ENCODE measurements around the gene KLHL30.

Gene KLHL30, protein sequence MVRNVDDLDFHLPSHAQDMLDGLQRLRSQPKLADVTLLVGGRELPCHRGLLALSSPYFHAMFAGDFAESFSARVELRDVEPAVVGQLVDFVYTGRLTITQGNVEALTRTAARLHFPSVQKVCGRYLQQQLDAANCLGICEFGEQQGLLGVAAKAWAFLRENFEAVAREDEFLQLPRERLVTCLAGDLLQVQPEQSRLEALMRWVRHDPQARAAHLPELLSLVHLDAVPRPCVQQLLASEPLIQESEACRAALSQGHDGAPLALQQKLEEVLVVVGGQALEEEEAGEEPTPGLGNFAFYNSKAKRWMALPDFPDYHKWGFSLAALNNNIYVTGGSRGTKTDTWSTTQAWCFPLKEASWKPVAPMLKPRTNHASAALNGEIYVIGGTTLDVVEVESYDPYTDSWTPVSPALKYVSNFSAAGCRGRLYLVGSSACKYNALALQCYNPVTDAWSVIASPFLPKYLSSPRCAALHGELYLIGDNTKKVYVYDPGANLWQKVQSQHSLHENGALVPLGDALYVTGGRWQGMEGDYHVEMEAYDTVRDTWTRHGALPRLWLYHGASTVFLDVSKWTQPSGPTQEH

DNA sequence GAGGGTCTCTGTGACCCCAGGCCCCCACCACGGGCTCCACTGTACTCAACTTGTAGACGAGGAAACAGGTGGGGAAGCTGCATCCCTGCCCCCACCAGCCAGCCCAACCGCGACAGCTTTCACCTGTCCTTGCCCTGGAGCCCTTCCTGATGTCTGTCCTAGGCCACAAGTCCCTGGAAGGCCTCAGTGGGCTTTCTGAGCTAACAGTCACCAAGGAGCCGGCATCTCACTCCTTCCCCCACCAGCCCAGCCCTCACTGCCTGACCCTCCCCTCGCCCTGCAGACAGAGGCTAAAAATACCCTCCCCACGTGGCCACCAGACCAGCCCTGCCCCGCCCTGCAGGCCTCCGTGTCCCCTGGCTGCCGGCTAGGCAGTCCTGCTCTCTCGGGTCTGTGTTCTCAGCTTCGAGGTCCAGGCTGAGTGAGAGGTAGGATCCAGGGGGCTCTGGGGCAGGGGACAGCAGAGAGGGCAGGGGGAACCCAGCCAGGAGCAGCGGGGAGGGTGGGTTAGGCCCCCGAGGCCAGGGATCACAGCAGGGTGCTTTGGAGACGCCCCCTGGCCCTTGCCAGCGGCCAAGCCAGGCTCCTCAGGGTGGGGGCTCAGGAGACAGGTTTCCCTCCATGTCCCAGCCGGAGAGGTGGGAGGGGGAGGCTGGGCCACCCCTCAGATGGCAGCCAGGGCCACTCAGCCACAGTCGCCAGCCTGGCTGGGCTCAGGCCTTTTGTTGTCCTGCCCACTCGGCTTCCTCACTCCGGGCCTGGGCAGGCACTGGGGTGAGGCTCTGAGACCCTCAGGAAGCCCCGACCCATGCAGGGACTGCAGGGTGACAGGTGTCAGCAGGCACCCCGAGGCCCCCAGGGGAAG is at the start of gene KLHL30:
Gene KLHL30, plus strand, starts transcription at position 338 of the 865 bp plus-strand sequence. CDS start 2,087 bp downstream, outside the sequence.
- in situ Hi-C loops (cut with MboI; ENCODE audit: low sequenced_read_pairs) = no loop called here

DNA sequence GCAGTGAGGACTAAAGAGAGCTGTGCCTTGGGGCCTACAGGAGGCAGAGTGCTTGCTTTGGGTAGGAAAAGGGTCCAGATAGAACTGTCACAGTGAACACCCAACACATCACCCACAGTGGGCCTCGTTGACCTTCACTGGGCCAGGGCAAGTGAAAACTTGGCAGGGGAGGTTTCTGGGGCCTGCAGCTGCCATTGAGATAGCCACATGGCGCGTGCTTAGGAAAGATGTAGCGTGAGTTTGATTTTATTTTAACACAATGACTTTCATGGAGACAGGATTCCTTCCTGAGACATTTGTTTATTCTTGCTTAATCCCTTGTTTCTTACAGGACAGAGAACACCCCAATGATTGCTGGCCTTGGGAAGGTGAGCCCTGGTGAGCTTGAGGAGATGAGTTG is 47.6 kb upstream of the KLHL30 start:
- in situ Hi-C loops (cut with MboI; ENCODE audit: low sequenced_read_pairs) = no loop called here

DNA sequence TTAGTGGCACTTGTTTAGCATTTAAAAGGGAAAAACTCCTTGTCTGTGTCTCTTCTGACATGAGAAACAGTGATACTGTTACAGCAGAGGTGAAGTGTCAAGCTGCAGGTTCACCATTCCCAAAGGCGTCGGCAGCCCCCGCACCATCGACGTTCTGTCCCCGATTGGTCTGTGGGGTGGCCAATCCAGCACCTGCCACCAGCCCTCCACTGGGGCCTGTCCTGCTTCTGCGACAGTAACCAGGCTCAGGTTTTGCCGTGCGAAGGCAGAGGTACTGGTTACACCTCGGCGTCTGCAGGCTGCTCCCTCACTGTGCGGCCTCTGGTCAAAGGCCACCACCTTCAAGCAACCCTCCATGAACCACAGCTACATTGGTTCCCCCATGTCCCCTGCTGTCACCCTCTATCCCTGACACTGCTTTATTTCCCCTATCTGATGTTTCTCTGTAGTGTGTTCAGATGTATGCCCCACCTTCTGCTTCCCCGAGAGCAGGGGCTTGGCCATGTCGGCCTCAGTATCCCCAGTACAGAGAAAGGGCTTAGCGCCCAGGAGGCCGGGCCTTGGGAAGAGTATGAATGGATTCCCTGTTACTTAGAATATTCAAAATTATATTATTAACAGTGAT is 46.9 kb upstream of the KLHL30 start:
- in situ Hi-C loops (cut with MboI; ENCODE audit: low sequenced_read_pairs) = no loop called here

DNA sequence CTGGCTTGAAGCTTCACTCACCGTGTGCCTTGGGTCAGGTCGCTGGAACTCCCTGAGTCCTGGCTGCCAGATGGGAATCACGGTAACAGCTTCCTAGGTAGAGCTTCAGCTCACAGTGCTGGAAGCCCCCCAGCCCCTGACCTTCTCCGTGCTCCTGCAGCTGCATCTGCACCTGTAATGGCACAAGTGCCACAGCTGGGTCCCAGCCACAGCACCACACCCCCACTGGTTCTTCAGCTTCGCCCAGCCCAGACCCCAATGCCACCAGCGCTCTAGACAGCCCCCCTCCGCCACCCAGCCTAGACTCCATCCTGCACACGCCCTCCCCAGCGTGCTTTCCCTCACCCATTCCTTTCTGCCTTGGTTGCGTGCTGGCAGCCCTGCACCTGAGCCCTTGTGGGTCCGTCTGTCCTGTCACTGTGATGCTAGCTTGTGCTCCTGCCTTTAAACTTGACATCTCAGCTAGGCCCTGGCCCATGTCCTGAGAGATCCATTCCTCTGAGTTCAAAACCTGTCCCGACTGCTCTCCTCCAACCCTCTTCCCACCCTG is 45.9 kb upstream of the KLHL30 start:
- in situ Hi-C loops (cut with MboI; ENCODE audit: low sequenced_read_pairs) = no loop called here

DNA sequence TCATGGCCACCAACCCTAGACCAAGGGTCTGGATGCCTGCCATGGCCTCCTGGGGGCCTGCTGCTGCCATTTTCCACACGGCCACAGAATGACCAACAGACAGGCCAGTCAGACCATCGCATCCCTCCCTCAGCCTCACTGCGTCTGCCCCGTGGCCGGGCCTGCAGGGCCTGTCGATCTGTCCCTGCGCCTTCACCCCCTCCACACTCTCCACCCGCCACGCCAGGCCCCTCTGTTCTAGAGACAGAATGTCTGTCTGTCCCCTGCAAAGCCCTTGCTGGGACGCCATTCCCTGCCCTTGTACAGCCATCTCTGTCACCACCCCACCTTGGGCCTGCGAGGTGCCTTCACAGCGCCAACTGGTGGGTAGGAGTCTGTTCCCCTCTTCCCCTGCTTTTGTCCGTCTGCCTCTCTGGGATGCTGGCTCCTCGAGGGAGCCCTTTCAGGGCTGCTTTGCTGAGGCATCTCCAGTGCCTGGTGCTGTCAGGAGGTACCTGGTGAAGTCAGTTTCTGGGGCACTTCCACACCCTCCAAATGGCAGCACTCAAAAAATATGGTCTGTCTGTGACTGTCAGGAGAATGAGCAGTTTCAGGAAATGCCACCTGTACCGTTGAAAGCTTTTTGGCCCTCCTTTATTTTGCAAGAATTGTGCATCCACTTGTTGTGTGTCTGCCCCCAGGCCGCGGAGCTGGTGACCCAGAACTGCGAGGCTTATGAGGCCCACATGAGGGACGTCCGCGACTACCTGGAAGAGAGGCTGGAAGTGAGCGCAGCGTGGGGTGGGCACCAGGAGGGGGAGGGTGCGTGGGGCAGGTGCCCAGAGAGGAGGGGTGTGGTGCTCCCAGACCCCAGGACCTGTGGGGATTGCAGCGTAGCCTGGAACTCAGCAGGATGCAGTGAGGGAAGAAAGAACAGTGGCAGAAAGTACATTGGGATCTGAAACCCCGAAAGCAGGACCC is 45.0 kb upstream of the KLHL30 start:
- in situ Hi-C loops (cut with MboI; ENCODE audit: low sequenced_read_pairs) = no loop called here

DNA sequence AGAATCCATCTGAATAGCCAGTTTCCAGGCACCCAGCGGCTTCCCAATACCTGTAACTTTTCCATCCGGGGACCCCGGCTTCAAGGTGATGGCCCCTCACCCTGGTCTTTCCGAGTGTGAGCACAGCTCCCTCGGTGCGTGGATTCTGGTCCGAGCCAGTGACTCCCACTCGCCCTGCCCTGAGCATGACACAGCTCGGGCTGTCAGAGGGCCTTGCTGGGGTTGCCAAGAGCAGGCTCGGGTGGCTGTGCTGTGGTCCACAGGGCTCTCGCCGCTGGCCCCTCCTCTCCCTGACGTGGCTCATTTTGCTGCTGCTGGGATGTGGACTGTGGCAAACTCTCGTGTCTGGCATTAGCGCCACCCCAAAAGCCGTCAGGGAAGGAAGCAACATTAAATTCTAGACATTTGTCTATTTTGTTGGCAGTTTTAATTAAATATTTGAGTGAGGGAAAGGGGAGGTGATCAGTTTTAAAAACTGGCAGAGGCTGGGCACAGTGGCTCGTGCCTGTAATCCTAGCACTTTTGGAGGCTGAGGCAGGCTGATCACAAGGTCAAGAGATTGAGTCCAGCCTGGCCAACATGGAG is 43.9 kb upstream of the KLHL30 start:
- in situ Hi-C loops (cut with MboI; ENCODE audit: low sequenced_read_pairs) = no loop called here

DNA sequence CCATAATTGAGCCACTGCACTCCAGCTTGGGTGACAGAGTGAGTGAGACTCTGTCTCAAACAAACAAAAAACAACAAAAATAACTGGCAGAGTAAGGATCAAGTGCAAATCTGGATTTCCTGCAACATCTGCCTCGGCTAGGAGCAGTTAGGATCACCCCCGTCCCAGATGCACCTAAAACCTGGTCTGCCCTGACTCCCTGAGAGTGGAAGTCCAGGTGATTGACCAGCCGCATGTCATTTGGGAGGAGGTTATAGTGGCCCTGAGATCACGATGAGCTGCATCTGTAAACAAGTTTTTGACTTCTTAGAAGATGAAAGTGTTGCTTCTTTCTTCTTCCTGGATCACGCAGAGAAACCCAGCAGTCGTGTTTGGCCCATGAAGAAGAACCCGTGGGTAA is 43.3 kb upstream of the KLHL30 start:
- in situ Hi-C loops (cut with MboI; ENCODE audit: low sequenced_read_pairs) = no loop called here

DNA sequence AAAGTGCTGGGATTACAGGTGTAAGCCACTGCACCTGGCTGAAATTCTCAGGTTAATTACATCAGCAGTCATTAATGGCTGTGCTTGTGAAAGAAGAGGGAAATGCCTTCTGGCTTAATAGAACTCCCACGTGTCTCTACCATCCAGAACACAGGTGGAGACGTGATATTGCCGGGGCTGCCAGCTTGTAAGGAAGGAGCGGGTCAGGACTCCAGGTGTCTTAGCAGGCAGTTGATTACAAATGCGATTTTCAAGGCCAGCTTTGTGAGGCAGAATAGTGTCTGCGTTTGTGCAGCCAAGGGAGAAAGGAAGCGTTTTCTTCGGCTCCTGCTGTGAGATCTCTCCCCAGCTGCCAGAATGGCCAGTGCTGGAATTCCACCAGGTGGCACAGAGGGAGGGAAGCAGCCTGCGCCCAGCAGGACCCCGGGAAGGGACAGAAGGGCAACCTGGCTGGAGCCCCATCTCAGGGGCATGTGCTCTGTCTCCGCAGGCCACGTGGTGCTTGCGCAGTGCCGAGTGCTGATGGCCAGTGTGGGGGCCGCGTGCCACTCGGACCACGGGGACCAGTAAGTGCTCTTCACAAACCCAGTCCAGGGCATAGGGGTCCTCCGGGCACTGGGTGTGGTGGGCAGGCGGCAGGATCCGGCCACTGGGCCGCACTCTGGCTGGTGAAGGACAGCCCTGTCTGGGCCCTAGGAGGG is 42.0 kb upstream of the KLHL30 start:
- in situ Hi-C loops (cut with MboI; ENCODE audit: low sequenced_read_pairs) = no loop called here

DNA sequence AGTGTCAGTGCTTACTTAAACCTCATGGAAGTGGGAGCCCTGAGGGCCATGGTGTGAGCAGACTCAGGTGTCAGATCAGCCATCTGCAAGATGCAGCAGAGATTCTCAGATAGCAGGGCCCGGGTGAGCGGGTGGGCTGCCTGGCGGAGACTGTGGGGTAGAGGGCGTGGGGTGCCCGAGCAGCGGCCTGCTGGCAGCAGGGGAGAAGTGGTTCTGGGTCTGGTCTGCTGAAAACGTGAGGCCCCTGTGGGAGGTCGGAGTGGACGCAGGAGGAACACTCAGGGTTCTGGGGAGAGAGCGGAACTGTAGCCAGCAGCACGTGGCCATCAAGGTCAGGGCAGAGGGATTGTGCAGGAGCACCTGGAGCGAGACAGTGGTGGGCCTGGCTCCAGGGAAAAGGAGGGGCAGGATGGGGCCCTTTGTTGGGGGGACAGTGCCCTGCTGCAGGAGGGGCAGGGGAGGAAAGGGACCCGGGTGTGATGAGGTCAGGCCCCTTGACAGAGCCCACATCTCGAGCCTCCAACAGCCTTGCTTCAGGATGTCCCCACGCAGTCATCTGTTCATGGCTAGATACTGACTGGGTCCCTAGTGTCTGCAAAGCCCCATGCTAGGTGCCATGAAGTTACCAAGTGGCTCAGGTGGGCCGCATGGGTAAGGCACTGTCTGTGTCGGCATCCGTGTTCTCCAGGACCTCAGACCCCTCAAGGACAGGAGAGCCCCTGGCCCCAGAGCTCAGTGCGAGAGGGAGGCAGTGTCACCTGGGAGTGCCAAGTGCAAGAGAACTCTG is 41.1 kb upstream of the KLHL30 start:
- in situ Hi-C loops (cut with MboI; ENCODE audit: low sequenced_read_pairs) = no loop called here

DNA sequence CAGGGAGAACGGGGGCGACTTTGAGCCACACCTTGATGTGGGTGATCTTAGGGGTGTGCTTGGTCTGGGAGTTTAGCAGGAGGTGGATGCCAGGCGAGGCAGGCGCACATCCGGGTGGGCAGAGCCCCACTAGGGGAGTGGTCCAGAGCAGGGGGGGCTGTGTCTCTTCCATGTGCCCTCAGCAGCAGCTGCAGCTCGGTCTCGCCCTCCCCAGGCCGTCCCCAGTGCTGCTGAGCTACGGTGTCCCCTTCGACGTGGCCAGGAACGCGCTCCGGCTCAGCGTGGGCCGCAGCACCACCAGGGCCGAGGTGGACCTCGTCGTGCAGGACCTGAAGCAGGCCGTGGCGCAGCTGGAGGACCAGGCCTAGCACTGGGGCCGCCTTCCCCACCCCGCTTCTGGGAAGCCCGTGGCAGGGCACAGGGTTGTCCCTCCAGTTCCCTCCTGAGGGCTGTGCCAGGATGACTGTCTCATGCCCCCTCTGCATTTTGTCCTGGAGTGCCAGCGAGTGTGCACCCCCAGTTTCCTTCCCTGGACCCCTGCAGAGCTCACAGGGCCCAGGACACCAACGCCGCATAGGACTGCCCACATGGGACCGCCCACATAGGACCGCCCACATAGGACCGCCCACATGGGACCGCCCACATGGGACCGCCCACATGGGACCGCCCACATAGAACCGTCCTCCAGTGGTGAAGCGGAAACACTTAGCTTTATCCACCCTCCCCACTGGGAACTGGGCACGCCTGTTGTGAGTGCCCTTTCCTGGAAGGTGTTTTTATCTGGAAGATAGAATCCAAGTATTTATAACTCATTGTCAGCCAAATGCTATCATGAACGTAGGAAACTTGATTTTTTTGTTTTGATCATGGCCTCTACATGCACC is 40.2 kb upstream of the KLHL30 start:
- in situ Hi-C loops (cut with MboI; ENCODE audit: low sequenced_read_pairs) = no loop called here

DNA sequence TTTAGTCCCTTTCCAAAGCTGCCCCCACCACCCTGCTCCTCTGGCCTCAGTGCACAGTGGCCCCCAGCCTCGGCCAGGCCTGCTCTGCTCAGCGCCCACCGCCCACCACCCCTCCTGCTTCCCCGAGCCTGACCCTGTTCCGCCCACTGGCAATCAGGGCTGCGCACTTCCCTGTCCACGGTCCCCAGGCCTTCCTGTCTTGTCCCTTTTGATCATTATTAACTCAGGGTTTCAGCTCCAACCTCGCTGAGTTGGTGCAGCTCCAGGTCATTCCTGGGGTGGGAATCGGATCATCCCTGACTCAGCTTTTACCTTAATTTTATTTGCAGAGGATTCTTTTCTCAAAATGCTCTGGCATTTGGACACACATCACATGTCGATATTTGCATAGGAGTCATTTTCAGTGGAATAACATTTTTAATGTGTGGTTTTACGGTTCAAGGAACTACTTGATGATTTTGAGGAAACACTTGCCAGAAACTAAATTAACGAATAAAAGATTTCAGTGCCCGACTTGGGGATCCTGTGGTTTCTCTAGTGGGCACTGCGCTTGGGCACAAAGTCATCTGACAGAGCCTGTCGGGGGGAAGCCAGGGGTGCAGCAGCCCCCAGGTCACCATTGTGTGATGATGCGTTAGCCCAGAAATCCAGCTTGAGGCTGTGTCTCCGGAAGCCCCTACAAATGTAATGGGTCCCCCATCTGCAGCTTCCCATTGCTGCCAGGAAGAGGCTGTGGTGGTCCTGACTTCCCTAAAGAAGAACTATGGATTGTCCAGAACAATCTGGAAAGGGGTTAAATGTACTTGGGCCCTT is 39.4 kb upstream of the KLHL30 start:
- in situ Hi-C loops (cut with MboI; ENCODE audit: low sequenced_read_pairs) = no loop called here

DNA sequence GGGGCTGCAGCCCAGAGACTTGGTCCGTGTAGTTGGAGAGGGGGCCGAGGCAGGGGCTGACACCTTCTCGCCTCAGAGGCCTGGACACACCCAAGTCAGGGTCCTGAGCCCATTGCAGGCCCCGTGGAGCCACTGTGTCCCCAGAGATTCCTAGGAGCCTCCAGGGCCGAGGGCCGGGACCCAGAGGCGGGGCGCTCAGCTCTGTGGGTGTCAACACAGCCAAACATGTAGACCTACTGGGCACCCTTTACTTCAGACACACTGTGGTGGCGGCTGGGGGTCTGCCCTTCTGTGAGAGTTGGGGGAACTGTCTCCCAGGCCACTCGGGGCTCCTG is 38.8 kb upstream of the KLHL30 start:
- in situ Hi-C loops (cut with MboI; ENCODE audit: low sequenced_read_pairs) = loop anchor here (25.0 kb wide), 1 partner anchor 237 kb away; the partner anchor contains the start of gene RAMP1

DNA sequence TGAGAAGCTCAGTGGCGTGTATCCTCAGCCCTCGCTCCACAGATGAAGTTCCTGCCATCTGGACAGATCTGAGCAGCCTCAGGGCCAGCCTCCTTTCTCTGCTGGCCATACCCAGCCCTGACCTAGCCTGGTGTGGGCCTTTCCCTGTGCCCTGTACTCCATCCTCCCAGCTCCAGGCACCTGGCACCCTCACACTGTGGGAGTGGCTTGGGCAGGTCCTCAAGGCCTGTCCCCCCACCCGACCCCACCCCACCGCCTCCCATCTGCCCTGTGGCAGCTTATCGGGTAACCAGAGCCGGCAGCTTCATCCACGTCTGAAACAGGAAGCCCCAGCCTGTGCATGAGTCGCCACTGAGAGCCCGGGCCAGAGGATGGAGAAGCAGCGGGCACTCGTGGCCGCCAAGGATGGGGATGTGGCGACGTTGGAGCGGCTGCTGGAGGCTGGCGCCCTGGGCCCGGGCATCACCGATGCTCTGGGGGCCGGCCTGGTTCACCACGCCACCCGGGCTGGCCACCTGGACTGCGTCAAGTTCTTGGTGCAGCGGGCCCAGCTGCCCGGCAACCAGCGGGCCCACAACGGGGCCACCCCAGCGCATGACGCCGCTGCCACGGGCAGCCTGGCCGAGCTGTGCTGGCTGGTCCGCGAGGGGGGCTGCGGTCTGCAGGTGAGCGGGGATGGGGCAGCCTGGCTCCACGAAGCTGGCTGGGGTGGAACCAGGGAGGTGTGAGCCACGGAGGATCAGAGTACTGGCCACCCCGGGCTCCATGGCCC is 38.2 kb upstream of the KLHL30 start, which contains the start of gene ESPNL:
Gene ESPNL, plus strand, starts transcription at position 292 of the 772 bp plus-strand sequence. Its CDS starts 80 bp downstream, at position 372.
- in situ Hi-C loops (cut with MboI; ENCODE audit: low sequenced_read_pairs) = loop anchor here (25.0 kb wide), 1 partner anchor 238 kb away; the partner anchor contains the start of gene RAMP1

DNA sequence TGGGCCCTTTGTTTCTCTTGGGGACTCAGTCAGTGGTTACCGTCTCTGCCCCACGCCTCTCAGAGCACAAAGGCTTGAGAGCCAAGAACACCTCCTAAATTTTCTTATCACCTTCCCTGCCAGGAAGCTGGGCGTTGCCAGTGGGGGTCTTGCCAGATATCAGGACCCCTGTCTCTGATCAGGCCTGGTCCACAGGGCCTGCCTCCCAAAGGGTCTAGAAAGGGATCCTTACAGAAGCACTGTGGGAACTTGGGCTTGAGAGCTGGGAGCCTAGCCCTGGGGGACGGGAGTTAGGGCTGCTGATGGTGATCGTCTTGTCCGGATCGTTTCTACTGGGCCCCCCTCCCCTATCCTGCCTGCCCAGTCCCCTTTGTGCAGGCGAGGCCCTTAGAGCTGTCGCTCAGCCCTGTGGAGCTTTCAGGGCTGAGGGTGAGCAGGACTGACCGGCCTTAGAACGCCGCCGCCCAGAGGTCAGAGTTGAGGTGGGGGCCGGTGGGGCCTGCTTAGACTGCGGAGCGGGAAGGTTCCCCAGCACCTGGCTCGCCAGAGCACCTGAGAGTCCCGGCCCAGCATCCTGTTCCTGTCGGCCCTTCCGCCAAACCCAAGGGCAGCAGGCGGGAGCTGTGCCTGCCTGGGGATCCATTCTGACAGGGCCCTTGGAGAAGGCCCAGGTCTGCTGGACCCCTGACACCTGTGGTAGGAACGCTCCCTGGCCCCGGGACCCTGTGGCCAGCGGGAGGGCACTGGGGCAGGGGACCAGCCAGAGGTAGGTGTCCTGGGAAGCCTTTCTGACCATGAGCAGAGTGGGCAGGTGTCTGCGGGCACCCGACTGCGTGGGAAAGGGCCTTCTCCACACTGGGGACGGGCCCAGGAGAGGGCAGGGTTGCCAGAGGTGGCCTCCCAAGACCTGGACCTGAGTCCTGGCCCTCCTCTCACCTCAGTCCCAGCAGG is 37.4 kb upstream of the KLHL30 start:
- in situ Hi-C loops (cut with MboI; ENCODE audit: low sequenced_read_pairs) = loop anchor here (25.0 kb wide), 1 partner anchor 239 kb away; the partner anchor contains the start of gene RAMP1

Measured in HL-60/S4 (cell line).